Measurements from ENCODE around the gene RTN1.

GRCh38 chr14:59771577-59771976 lies 99.0 kb downstream of the RTN1 start:
- no peak for TF ChIP-seq POLR2A (IDR thresholded peaks at IDR 0.05)
- no peak for TF ChIP-seq EP300 (IDR thresholded peaks at IDR 0.05)
- TF ChIP-seq CTCF (IDR thresholded peaks at IDR 0.05) = no peak

Data from sigmoid colon (tissue), 4 donors.